Uterus (tissue), 4 donors: ENCODE measurements around the gene KIF5B. TPM values are rescaled to one million over a fixed set of nuclear protein-coding genes. Genes with fewer than 3 reads are reported as not detected.

Experiments
- DNase-seq, 2 donors: peaks; one replicate each; pipeline ENCODE4 v3.0.0-alpha.2; 2019 to 2020
- H3K27ac ChIP-seq, 2 donors: fragments of 200-600 bp; sonication (generic); 1 replicate in 1 of 2; 2 replicates in 1 of 2; pipeline ENCODE4 v1.5.1; 2016 to 2018
- H3K27me3 ChIP-seq, 2 donors: fragments of 200-600 bp; sonication (generic); one replicate each; pipeline ENCODE4 v1.5.1; 2018 to 2019; ENCODE audit warnings: control low read depth in 1 of 2
- H3K36me3 ChIP-seq, 2 donors: fragments of 200-600 bp; sonication (generic); one replicate each; pipeline ENCODE4 v1.5.1; 2019; ENCODE audit warnings: control low read depth in 1 of 2
- H3K4me1 ChIP-seq, 2 donors: fragments of 200-600 bp; sonication (generic); one replicate each; pipeline ENCODE4 v1.5.1; 2018 to 2019; ENCODE audit warnings: control low read depth in 1 of 2
- H3K4me3 ChIP-seq, 2 donors: fragments of 200-600 bp; sonication (generic); 1 replicate in 1 of 2; 2 replicates in 1 of 2; pipeline ENCODE4 v1.5.1; 2018 to 2019; ENCODE audit warnings: mild to moderate bottlenecking in 1 of 2
- H3K9me3 ChIP-seq, 2 donors: fragments of 200-600 bp; sonication (generic); one replicate each; pipeline ENCODE4 v1.5.1; 2019; ENCODE audit warnings: control low read depth in 1 of 2
- CTCF ChIP-seq, 4 experiments: fragments of 200-600 bp in 2 of 4; fragments of 450-650 bp in 2 of 4; sonication (generic) in 2 of 4; IDR thresholded peaks; one replicate each; pipeline ENCODE4 v1.5.1; 2016 to 2019; ENCODE audit warnings: antibody characterized with exemption in 4 of 4, mild to moderate bottlenecking in 2 of 4, moderate library complexity in 1 of 4
- POLR2A ChIP-seq, 2 donors: fragments of 450-650 bp; IDR thresholded peaks; one replicate each; pipeline ENCODE4 v1.6.1; 2016; ENCODE audit warnings: antibody characterized with exemption in 2 of 2, mild to moderate bottlenecking in 1 of 2, moderate library complexity in 1 of 2
- intact Hi-C: fragments of 100-400 bp; cut with DNase I; formaldehyde crosslinking; loops from one replicate; pipeline ENCODE4 v1.15.1; 2023; ENCODE audit warnings: low total_unique reads
- total RNA-seq, 4 donors: library from RNA; depleted of rRNA in 3 of 4; stranded (reverse); fragments of >200 nt in 3 of 4; gene quantifications; one replicate each; pipeline versions ENCODE4 v1.1.0 to v1.2.4, GENCODE V29; 2014 to 2023
- donor health status: DM: yes; HTN: yes; CAD: no.

Gene KIF5B
- total RNA-seq, 4 donors from 2014 or later, result 84.0 to 156 (median 106) TPM

GRCh38 chr10:32005050-32005449, 51.2 kb downstream of the KIF5B start:
- no peaks in the 10 kb centered on the region for H3K27me3 ChIP-seq
- H3K4me3 ChIP-seq, result no peak overlapping the region
- no peaks in the 10 kb centered on the region for H3K36me3 ChIP-seq
- DNase-seq, result no peak
- TF ChIP-seq CTCF (IDR thresholded peaks at IDR 0.05) (peak; percentile 16 to 49 (median 30)), POLR2A (IDR thresholded peaks at IDR 0.05) (no peak)
- H3K9me3 ChIP-seq, result no peaks in the 10 kb centered on the region
- no peak overlapping the region for H3K27ac ChIP-seq
- no peaks in the 10 kb centered on the region for H3K4me1 ChIP-seq
- intact Hi-C loops, result no loop called here

GRCh38 chr10:32004161-32004591, 52.0 kb downstream of the KIF5B start:
- Histone ChIP-seq H3K4me3 (no peak overlapping the region), H3K9me3 (no peaks in the 10 kb centered on the region), H3K36me3 (no peaks in the 10 kb centered on the region), H3K4me1 (no peaks in the 10 kb centered on the region), H3K27ac (no peak overlapping the region), H3K27me3 (no peaks in the 10 kb centered on the region)
- DNase-seq, result no peak
- intact Hi-C loops, result no loop called here
- no peak for TF ChIP-seq CTCF (IDR thresholded peaks at IDR 0.05)
- no peak for TF ChIP-seq POLR2A (IDR thresholded peaks at IDR 0.05)

GRCh38 chr10:32002531-32002930, 53.7 kb downstream of the KIF5B start:
- H3K4me3 ChIP-seq, result no peak overlapping the region
- H3K9me3 ChIP-seq, result no peaks in the 10 kb centered on the region
- TF ChIP-seq POLR2A (IDR thresholded peaks at IDR 0.05) (no peak), CTCF (IDR thresholded peaks at IDR 0.05) (no peak)
- intact Hi-C loops, result no loop called here
- H3K27ac ChIP-seq, result no peak overlapping the region
- DNase-seq, result no peak
- no peaks in the 10 kb centered on the region for H3K4me1 ChIP-seq
- H3K27me3 ChIP-seq, result no peaks in the 10 kb centered on the region
- H3K36me3 ChIP-seq, result no peaks in the 10 kb centered on the region

- no peaks in the 10 kb centered on the region for H3K9me3 ChIP-seq
- H3K4me3 ChIP-seq, result no peak overlapping the region
- H3K27ac ChIP-seq, result no peak overlapping the region
- intact Hi-C loops, result no loop called here
- no peaks in the 10 kb centered on the region for H3K4me1 ChIP-seq
- TF ChIP-seq CTCF (IDR thresholded peaks at IDR 0.05), result no peak
- TF ChIP-seq POLR2A (IDR thresholded peaks at IDR 0.05), result no peak
- no peaks in the 10 kb centered on the region for H3K27me3 ChIP-seq
- no peaks in the 10 kb centered on the region for H3K36me3 ChIP-seq
- no peak for DNase-seq
Measured at GRCh38 chr10:32000937-32001336, 55.3 kb downstream of the KIF5B start.

GRCh38 chr10:31999836-32000235, 56.4 kb downstream of the KIF5B start:
- Histone ChIP-seq H3K4me1 (no peaks in the 10 kb centered on the region), H3K4me3 (no peak overlapping the region), H3K9me3 (no peaks in the 10 kb centered on the region), H3K27ac (no peak overlapping the region), H3K36me3 (no peaks in the 10 kb centered on the region), H3K27me3 (no peaks in the 10 kb centered on the region)
- DNase-seq, result no peak
- no peak for TF ChIP-seq POLR2A (IDR thresholded peaks at IDR 0.05)
- TF ChIP-seq CTCF (IDR thresholded peaks at IDR 0.05), result no peak
- intact Hi-C loops, result no loop called here
